ENCODE results near the gene SSTR3.
A peak's percentile ranks its signal among the peaks of the same experiment; 100 is the strongest.
"Not testable (repeated sequence)": the region's sequence is repeated elsewhere in the genome, so short reads cannot be mapped to it uniquely, and the experiment has no call there.

SSTR3 gene

GRCh38 chr22:37241351-37242142 lies 29.3 kb upstream of the SSTR3 start:
- no peak for DNase-seq

GRCh38 chr22:37240941-37241320 lies 28.7 kb upstream of the SSTR3 start:
- no peak for DNase-seq

- no peak for DNase-seq
Observed at GRCh38 chr22:37240240-37240940, 28.1 kb upstream of the SSTR3 start.

GRCh38 chr22:37239336-37240239 lies 27.3 kb upstream of the SSTR3 start:
- DNase-seq: no peak

- no peak for DNase-seq
Observed at GRCh38 chr22:37237371-37238268, 25.3 kb upstream of the SSTR3 start.

GRCh38 chr22:37235897-37236607 lies 23.8 kb upstream of the SSTR3 start:
- DNase-seq: no peak

GRCh38 chr22:37234736-37235711 lies 22.7 kb upstream of the SSTR3 start:
- no peak for DNase-seq

GRCh38 chr22:37233751-37234631 lies 21.7 kb upstream of the SSTR3 start:
- no peak for DNase-seq

- not testable (repeated sequence) for DNase-seq
Observed at GRCh38 chr22:37233371-37233750, 21.1 kb upstream of the SSTR3 start.

GRCh38 chr22:37232140-37232998 lies 20.1 kb upstream of the SSTR3 start:
- DNase-seq: no peak

- DNase-seq: peak; percentile 52
Observed at GRCh38 chr22:37231406-37232139, 19.3 kb upstream of the SSTR3 start.

GRCh38 chr22:37230673-37231405 lies 18.6 kb upstream of the SSTR3 start:
- DNase-seq: peak; percentile 85

GRCh38 chr22:37229805-37230672 lies 17.8 kb upstream of the SSTR3 start:
- peak; percentile 93 for DNase-seq

GRCh38 chr22:37229012-37229804 lies 16.9 kb upstream of the SSTR3 start:
- peak; percentile 61 for DNase-seq
